ENCODE results near the gene CA11. TPM values are rescaled to one million over a fixed set of nuclear protein-coding genes. Genes with fewer than 3 reads are reported as not detected.

CA11 gene
- total RNA-seq, 1 donor from 2014 or later, result 9.5 TPM

- CTCF ChIA-PET, result no interaction called here
- POLR2A ChIA-PET, result interaction anchor here (1.6 kb wide), 1 partner anchor 8 kb away, joined by 3 read pairs; no protein-coding TSS in a partner anchor
- ATAC-seq (ENCODE audit: low read depth), result no peak
- no peaks in the 10 kb centered on the region for H3K9me3 Mint-ChIP-seq
- no peaks in the 10 kb centered on the region for H3K27me3 Mint-ChIP-seq
- H3K4me1 Mint-ChIP-seq, result peaks cover 20% of the 10 kb centered on the region
- TF ChIP-seq CTCF (IDR thresholded peaks at IDR 0.05), result no peak
- DNase-seq, result no peak
- H3K27ac Mint-ChIP-seq, result no peak overlapping the region
- intact Hi-C loops (cut with micrococcal nuclease), result no loop called here
- no peaks in the 10 kb centered on the region for H3K36me3 Mint-ChIP-seq (ENCODE audit: low read depth)
- no peak overlapping the region for H3K4me3 Mint-ChIP-seq
These were observed 11.0 kb upstream of the CA11 start for GRCh38 chr19:48656840-48657474.

GRCh38 chr19:48654299-48655059 lies 8.5 kb upstream of the CA11 start:
- Mint-ChIP-seq H3K36me3 (ENCODE audit: low read depth) (no peaks in the 10 kb centered on the region), H3K27me3 (no peaks in the 10 kb centered on the region), H3K9me3 (no peaks in the 10 kb centered on the region), H3K4me1 (peaks cover 17% of the 10 kb centered on the region), H3K27ac (no peak overlapping the region), H3K4me3 (no peak overlapping the region)
- DNase-seq, result no peak
- TF ChIP-seq CTCF (IDR thresholded peaks at IDR 0.05), result no peak
- POLR2A ChIA-PET, result no interaction called here
- intact Hi-C loops (cut with micrococcal nuclease), result no loop called here
- ATAC-seq (ENCODE audit: low read depth), result no peak
- CTCF ChIA-PET, result no interaction called here

- Mint-ChIP-seq H3K4me3 (no peak overlapping the region), H3K36me3 (ENCODE audit: low read depth) (no peaks in the 10 kb centered on the region), H3K27ac (peak overlapping the region; percentile 16), H3K4me1 (peaks cover 40% of the 10 kb centered on the region), H3K9me3 (no peaks in the 10 kb centered on the region), H3K27me3 (no peaks in the 10 kb centered on the region)
- TF ChIP-seq CTCF (IDR thresholded peaks at IDR 0.05), result no peak
- DNase-seq (no peak), ATAC-seq (ENCODE audit: low read depth) (no peak)
- POLR2A ChIA-PET, result no interaction called here
- CTCF ChIA-PET, result interaction anchor here (0.6 to 1.3 kb wide), 2 partner anchors 23 to 191 kb away, joined by 3 read pairs; no protein-coding TSS in a partner anchor
- intact Hi-C loops (cut with micrococcal nuclease), result no loop called here
These were observed 5.7 kb upstream of the CA11 start for GRCh38 chr19:48651683-48652048.

GRCh38 chr19:48650974-48651682 lies 5.1 kb upstream of the CA11 start:
- Mint-ChIP-seq H3K36me3 (ENCODE audit: low read depth) (peaks cover under 1% of the 10 kb centered on the region), H3K9me3 (no peaks in the 10 kb centered on the region), H3K4me3 (no peak overlapping the region), H3K27ac (peak overlapping the region; percentile 19), H3K27me3 (no peaks in the 10 kb centered on the region), H3K4me1 (peaks cover 42% of the 10 kb centered on the region)
- TF ChIP-seq CTCF (IDR thresholded peaks at IDR 0.05), result no peak
- no peak for DNase-seq
- ChIA-PET POLR2A (interaction anchor here (0.5 kb wide), 1 partner anchor 705 kb away, joined by 3 read pairs; no protein-coding TSS in a partner anchor), CTCF (interaction anchor here (0.6 to 1.3 kb wide), 2 partner anchors 23 to 191 kb away, joined by 3 read pairs; no protein-coding TSS in a partner anchor)
- ATAC-seq (ENCODE audit: low read depth), result no peak
- intact Hi-C loops (cut with micrococcal nuclease), result no loop called here

GRCh38 chr19:48648134-48648533 lies 2.1 kb upstream of the CA11 start:
- H3K4me1 Mint-ChIP-seq, result peaks cover 53% of the 10 kb centered on the region
- CTCF ChIA-PET, result no interaction called here
- H3K4me3 Mint-ChIP-seq, result peak overlapping the region; percentile 9
- H3K9me3 Mint-ChIP-seq, result no peaks in the 10 kb centered on the region
- no peaks in the 10 kb centered on the region for H3K27me3 Mint-ChIP-seq
- H3K36me3 Mint-ChIP-seq (ENCODE audit: low read depth), result peaks cover 2% of the 10 kb centered on the region
- TF ChIP-seq CTCF (IDR thresholded peaks at IDR 0.05), result no peak
- DNase-seq (no peak), ATAC-seq (ENCODE audit: low read depth) (no peak)
- H3K27ac Mint-ChIP-seq, result peak overlapping the region; percentile 68
- POLR2A ChIA-PET, result interaction anchor here (0.7 to 1.6 kb wide), 4 partner anchors 11 to 157 kb away, joined by 6 to 19 read pairs (median 7); partner anchors contain the start of gene DBP
- intact Hi-C loops (cut with micrococcal nuclease), result loop anchor here (2.0 kb wide), 1 partner anchor 13 kb away; no protein-coding TSS in a partner anchor

Measured in activated B cell treated with CpG ODN at 0.5 μM for 24 hours (primary cell).